Fibroblast of villous mesenchyme (primary cell): ENCODE measurements around the gene NFU1. TPM values are rescaled to one million over a fixed set of nuclear protein-coding genes. Genes with fewer than 3 reads are reported as not detected.

Experiments used
- DNase-seq: peaks from one replicate; pipeline ENCODE4 v3.0.0-alpha.2; 2010; ENCODE audit warnings: low read depth
- H3K4me3 ChIP-seq: 2 replicates; pipeline ENCODE4 v1.5.1; 2011; ENCODE audit warnings: low read depth, mild to moderate bottlenecking, low read length
- CTCF ChIP-seq: IDR thresholded peaks from 2 replicates; pipeline ENCODE4 v1.5.1; 2012; ENCODE audit warnings: low read depth, mild to moderate bottlenecking, low read length; ENCODE audit not compliant: insufficient read depth
- total RNA-seq: library from RNA; depleted of rRNA; stranded (reverse); fragments of >200 nt; gene quantifications from 2 replicates; pipeline ENCODE4 v1.2.3, GENCODE V29; 2012

NFU1 gene
- total RNA-seq, 1 donor: 61.7 TPM

GRCh38 chr2:69385443-69386151, 51.6 kb downstream of the NFU1 start:
- TF ChIP-seq CTCF: no peak
- DNase-seq: peak; percentile 83
- peak overlapping the region; percentile 85 for H3K4me3 ChIP-seq

GRCh38 chr2:69384618-69385081, 52.6 kb downstream of the NFU1 start:
- H3K4me3 ChIP-seq: peak overlapping the region; percentile 85
- peak; percentile 28 for DNase-seq
- no peak for TF ChIP-seq CTCF

GRCh38 chr2:69383176-69383812, 53.9 kb downstream of the NFU1 start:
- no peak for TF ChIP-seq CTCF
- peak overlapping the region; percentile 85 for H3K4me3 ChIP-seq
- no peak for DNase-seq

GRCh38 chr2:69382547-69382946, 54.7 kb downstream of the NFU1 start:
- no peak for DNase-seq
- TF ChIP-seq CTCF: no peak
- no peak overlapping the region for H3K4me3 ChIP-seq

- no peak overlapping the region for H3K4me3 ChIP-seq
- DNase-seq: no peak
- no peak for TF ChIP-seq CTCF
Observed at GRCh38 chr2:69381337-69381737, 55.9 kb downstream of the NFU1 start.

GRCh38 chr2:69380072-69380917, 56.9 kb downstream of the NFU1 start:
- no peak overlapping the region for H3K4me3 ChIP-seq
- no peak for TF ChIP-seq CTCF
- DNase-seq: no peak
